ENCODE results near the gene RAB34.

The RAB34 gene

GRCh38 chr17:28707339-28707720 is 10.3 kb downstream of the RAB34 start:
- no peaks in the 10 kb centered on the region for H3K27me3 ChIP-seq (ENCODE audit: insufficient read depth, poor library complexity, severe bottlenecking)
- H3K9me3 ChIP-seq (ENCODE audit: severe bottlenecking), result no peaks in the 10 kb centered on the region
- ATAC-seq (ENCODE audit: low read depth) (no peak), DNase-seq (ENCODE audit: low spot score) (no peak)
- peaks cover 6% of the 10 kb centered on the region; the same call in 1 of the 2 replicates for H3K36me3 ChIP-seq (ENCODE audit: low read depth)
- no peak overlapping the region for H3K27ac ChIP-seq (ENCODE audit: poor library complexity, severe bottlenecking)
- TF ChIP-seq, protein P1, sequence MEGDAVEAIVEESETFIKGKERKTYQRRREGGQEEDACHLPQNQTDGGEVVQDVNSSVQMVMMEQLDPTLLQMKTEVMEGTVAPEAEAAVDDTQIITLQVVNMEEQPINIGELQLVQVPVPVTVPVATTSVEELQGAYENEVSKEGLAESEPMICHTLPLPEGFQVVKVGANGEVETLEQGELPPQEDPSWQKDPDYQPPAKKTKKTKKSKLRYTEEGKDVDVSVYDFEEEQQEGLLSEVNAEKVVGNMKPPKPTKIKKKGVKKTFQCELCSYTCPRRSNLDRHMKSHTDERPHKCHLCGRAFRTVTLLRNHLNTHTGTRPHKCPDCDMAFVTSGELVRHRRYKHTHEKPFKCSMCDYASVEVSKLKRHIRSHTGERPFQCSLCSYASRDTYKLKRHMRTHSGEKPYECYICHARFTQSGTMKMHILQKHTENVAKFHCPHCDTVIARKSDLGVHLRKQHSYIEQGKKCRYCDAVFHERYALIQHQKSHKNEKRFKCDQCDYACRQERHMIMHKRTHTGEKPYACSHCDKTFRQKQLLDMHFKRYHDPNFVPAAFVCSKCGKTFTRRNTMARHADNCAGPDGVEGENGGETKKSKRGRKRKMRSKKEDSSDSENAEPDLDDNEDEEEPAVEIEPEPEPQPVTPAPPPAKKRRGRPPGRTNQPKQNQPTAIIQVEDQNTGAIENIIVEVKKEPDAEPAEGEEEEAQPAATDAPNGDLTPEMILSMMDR (IDR thresholded peaks at IDR 0.05; ENCODE audit: poor library complexity, severe bottlenecking), result no peak
- H3K4me3 ChIP-seq (ENCODE audit: severe bottlenecking), result no peak overlapping the region
- H3K4me1 ChIP-seq (ENCODE audit: insufficient read depth, poor library complexity, severe bottlenecking), result no peaks in the 10 kb centered on the region

- TF ChIP-seq, protein P1 (IDR thresholded peaks at IDR 0.05; ENCODE audit: poor library complexity, severe bottlenecking), result no peak
- Histone ChIP-seq H3K27me3 (ENCODE audit: insufficient read depth, poor library complexity, severe bottlenecking) (no peaks in the 10 kb centered on the region), H3K9me3 (ENCODE audit: severe bottlenecking) (no peaks in the 10 kb centered on the region), H3K4me3 (ENCODE audit: severe bottlenecking) (no peak overlapping the region), H3K36me3 (ENCODE audit: low read depth) (peaks cover 11% of the 10 kb centered on the region), H3K4me1 (ENCODE audit: insufficient read depth, poor library complexity, severe bottlenecking) (no peaks in the 10 kb centered on the region), H3K27ac (ENCODE audit: poor library complexity, severe bottlenecking) (no peak overlapping the region)
- no peak for ATAC-seq (ENCODE audit: low read depth)
- DNase-seq (ENCODE audit: low spot score), result no peak
Observed at GRCh38 chr17:28706471-28707338, 11.0 kb downstream of the RAB34 start.

GRCh38 chr17:28705728-28706334 is 11.8 kb downstream of the RAB34 start:
- Histone ChIP-seq H3K9me3 (ENCODE audit: severe bottlenecking) (no peaks in the 10 kb centered on the region), H3K36me3 (ENCODE audit: low read depth) (peaks cover 20% of the 10 kb centered on the region), H3K27me3 (ENCODE audit: insufficient read depth, poor library complexity, severe bottlenecking) (no peaks in the 10 kb centered on the region), H3K4me1 (ENCODE audit: insufficient read depth, poor library complexity, severe bottlenecking) (no peaks in the 10 kb centered on the region), H3K4me3 (ENCODE audit: severe bottlenecking) (no peak overlapping the region), H3K27ac (ENCODE audit: poor library complexity, severe bottlenecking) (no peak overlapping the region)
- ATAC-seq (ENCODE audit: low read depth) (no peak), DNase-seq (ENCODE audit: low spot score) (no peak)
- TF ChIP-seq, protein P1 (IDR thresholded peaks at IDR 0.05; ENCODE audit: poor library complexity, severe bottlenecking), result no peak

DNA sequence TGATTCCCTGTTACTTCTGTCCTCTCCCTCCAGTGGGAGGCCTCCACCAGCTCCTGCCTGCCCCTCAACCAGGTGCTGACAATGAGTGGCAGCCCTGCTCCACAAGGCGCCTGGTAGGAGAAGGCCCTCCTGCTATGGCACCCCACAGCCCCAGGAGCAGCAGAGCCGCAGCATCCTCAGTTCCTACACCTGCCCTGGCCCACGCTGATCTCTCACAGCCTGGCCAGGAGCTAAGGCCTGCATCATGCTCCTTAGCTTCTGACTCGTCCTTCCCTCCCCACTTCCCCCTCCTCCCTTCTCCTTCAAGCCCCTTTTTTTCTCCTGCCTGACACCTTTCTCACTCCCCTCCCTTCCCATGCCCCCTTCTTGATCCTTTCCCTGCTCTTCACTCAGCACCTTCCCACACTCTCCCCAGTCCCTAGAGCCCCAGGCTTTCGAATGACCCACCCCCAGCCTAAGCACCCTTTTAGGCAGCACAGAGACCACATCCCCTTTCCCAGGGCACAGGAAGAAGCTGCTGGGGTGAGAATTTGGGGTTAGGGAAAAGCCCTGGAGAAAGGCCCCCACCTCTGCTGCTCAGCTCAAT is 12.5 kb downstream of the RAB34 start:
- no peaks in the 10 kb centered on the region for H3K9me3 ChIP-seq (ENCODE audit: severe bottlenecking)
- TF ChIP-seq, protein P1 (IDR thresholded peaks at IDR 0.05; ENCODE audit: poor library complexity, severe bottlenecking), result no peak
- no peak overlapping the region for H3K27ac ChIP-seq (ENCODE audit: poor library complexity, severe bottlenecking)
- DNase-seq (ENCODE audit: low spot score), result no peak
- H3K4me3 ChIP-seq (ENCODE audit: severe bottlenecking), result no peak overlapping the region
- H3K4me1 ChIP-seq (ENCODE audit: insufficient read depth, poor library complexity, severe bottlenecking), result no peaks in the 10 kb centered on the region
- H3K27me3 ChIP-seq (ENCODE audit: insufficient read depth, poor library complexity, severe bottlenecking), result no peaks in the 10 kb centered on the region
- 0 out of 3 replicates have a peak, but pooled peaks have one; percentile 9 for ATAC-seq (ENCODE audit: low read depth)
- H3K36me3 ChIP-seq (ENCODE audit: low read depth), result peaks cover 27% of the 10 kb centered on the region
